K562 (cell line): ENCODE data around the gene GDAP2. TPM values are rescaled to one million over a fixed set of nuclear protein-coding genes. Genes with fewer than 3 reads are reported as not detected.
A peak's percentile ranks its signal among the peaks of the same experiment; 100 is the strongest.

Source experiments
- ATAC-seq: fragments of 200-7000 bp; cut with Tn5 transposase; 3 replicates; pipeline ENCODE4 v1.9.1; 2020; ENCODE audit warnings: moderate library complexity
- BruUV-seq: library from RNA; stranded (reverse); fragments of 400-500 nt; replicated peaks from 2 replicates; lab custom pipeline; 2021; lab: Mats Ljungman, UMichigan
- CTCF ChIA-PET: fragments of 300-600 bp; formaldehyde crosslinking; extraction: SDS; loops from one replicate; lab custom pipeline; 2021; ENCODE audit warnings: low intra/inter-chr PET ratio; lab: Yijun Ruan, JAX
- POLR2A ChIA-PET: fragments of 300-600, 350-650 bp; sonication (Branson Sonifier 250); formaldehyde crosslinking; extraction: SDS; loops from one replicate; lab custom pipeline; 2021; ENCODE audit warnings: antibody characterized with exemption, inconsistent platforms; lab: Yijun Ruan, JAX
- DNase-seq, 4 experiments: peaks; one replicate each; pipeline versions ENCODE4 v3.0.0 to v3.0.0-alpha.2; 2011 to 2018; ENCODE audit warnings: low spot score in 3 of 4, mixed read lengths in 3 of 4; ENCODE audit errors: extremely low read depth in 1 of 4
- FAIRE-seq: peaks from 2 replicates; lab custom pipeline; 2011; peaks lifted over from hg19 to GRCh38; lab: Jason Lieb, UNC
- H2AFZ ChIP-seq: 2 replicates; pipeline ENCODE4 v1.6.0; 2011; ENCODE audit warnings: low read depth, low read length, control low read depth, inconsistent platforms
- H3K27ac ChIP-seq: fragments of 200-600 bp; 3 replicates; pipeline ENCODE4 v1.8.0; 2011; ENCODE audit warnings: low read depth, mild to moderate bottlenecking, control low read depth, inconsistent platforms, low read length, moderate library complexity, mixed read lengths; ENCODE audit errors: extremely low read depth
- H3K27me3 ChIP-seq, 2 experiments: fragments of 300-600 bp in 1 of 2; 2 replicates in 1 of 2; 3 replicates in 1 of 2; pipeline versions ENCODE4 v1.6.0 to v1.8.0; 2011; ENCODE audit warnings: inconsistent platforms in 2 of 2, low read length in 2 of 2, mild to moderate bottlenecking in 1 of 2, mixed read lengths in 1 of 2, moderate library complexity in 1 of 2; ENCODE audit not compliant: control insufficient read depth in 2 of 2, insufficient read depth in 2 of 2
- H3K36me3 ChIP-seq: fragments of 300-600 bp; 3 replicates; pipeline ENCODE4 v1.8.0; 2011; ENCODE audit warnings: mild to moderate bottlenecking, low read length, inconsistent platforms; ENCODE audit not compliant: control insufficient read depth, insufficient read depth
- H3K4me1 ChIP-seq, 2 experiments: fragments of 200-600 bp in 1 of 2; replicated peaks in 1 of 2; 2 replicates in 1 of 2; 3 replicates in 1 of 2; pipeline versions ENCODE4 v1.5.1 to v1.8.0; 2011; ENCODE audit warnings: inconsistent platforms in 2 of 2, low read length in 2 of 2, mild to moderate bottlenecking in 1 of 2, mixed read lengths in 1 of 2, moderate library complexity in 1 of 2; ENCODE audit not compliant: control insufficient read depth in 2 of 2, insufficient read depth in 2 of 2
- H3K4me2 ChIP-seq: 2 replicates; pipeline ENCODE4 v1.6.1; 2011; ENCODE audit warnings: low read length, control low read depth, inconsistent platforms, mixed read lengths; ENCODE audit not compliant: insufficient read depth
- H3K4me3 ChIP-seq: fragments of 200-600 bp; sonication (generic), shearing (Covaris generic); 2 replicates; pipeline ENCODE4 v1.5.1; 2016; ENCODE audit warnings: control low read depth, inconsistent platforms
- H3K79me2 ChIP-seq: fragments of 200-600 bp; 3 replicates; pipeline ENCODE4 v1.8.0; 2011; ENCODE audit warnings: low read length, inconsistent platforms; ENCODE audit not compliant: control insufficient read depth, insufficient read depth
- H3K9ac ChIP-seq, 2 experiments: 2 replicates each; pipeline versions ENCODE4 v1.6.0 to v1.6.1; 2011; ENCODE audit warnings: low read depth in 2 of 2, low read length in 2 of 2, control low read depth in 1 of 2, inconsistent platforms in 1 of 2, mild to moderate bottlenecking in 1 of 2, mixed read lengths in 1 of 2; ENCODE audit not compliant: insufficient read depth in 1 of 2
- H3K9me1 ChIP-seq: one replicate; pipeline ENCODE4 v1.6.0; 2011; ENCODE audit warnings: inconsistent platforms, mild to moderate bottlenecking, low read length, moderate library complexity; ENCODE audit not compliant: control insufficient read depth, insufficient read depth
- H3K9me3 ChIP-seq: replicated peaks from 2 replicates; pipeline ENCODE4 v1.5.1; 2011; ENCODE audit warnings: low read depth, low read length, inconsistent platforms; ENCODE audit not compliant: control insufficient read depth, insufficient read depth
- H4K20me1 ChIP-seq: replicated peaks from 2 replicates; pipeline ENCODE4 v1.6.1; 2011; ENCODE audit warnings: low read length, inconsistent platforms, mixed read lengths; ENCODE audit not compliant: control insufficient read depth, insufficient read depth
- FOS ChIP-seq: IDR thresholded peaks from 3 replicates; pipeline ENCODE4 v1.6.1; 2011; ENCODE audit not compliant: insufficient read length; ENCODE audit errors: extremely low read depth
- MEF2A ChIP-seq: IDR thresholded peaks from 2 replicates; pipeline ENCODE4 v1.6.1; 2011; ENCODE audit warnings: low read depth, mild to moderate bottlenecking, low read length, moderate library complexity; ENCODE audit not compliant: control insufficient read depth
- PTRF ChIP-seq: fragments of 450-650 bp; IDR thresholded peaks from 2 replicates; pipeline ENCODE4 v1.6.1; 2016; ENCODE audit warnings: mild to moderate bottlenecking, missing genetic modification characterization, missing compliant biosample characterization
- SIX5 ChIP-seq, 2 experiments: IDR thresholded peaks; 2 replicates each; pipeline ENCODE4 v1.6.1; 2011; ENCODE audit warnings: low read length in 2 of 2, borderline replicate concordance in 1 of 2, low read depth in 1 of 2, mild to moderate bottlenecking in 1 of 2, moderate library complexity in 1 of 2; ENCODE audit not compliant: insufficient read depth in 1 of 2
- WGBS: fragments of 100-300 bp; shearing (Covaris generic); methylation state at CpG from one replicate; pipeline ENCODE4 v1.1.6; 2016; ENCODE audit warnings: low coverage, mixed read lengths; ENCODE audit not compliant: insufficient coverage; ENCODE audit errors: missing lambda C conversion rate; 5-methylcytosine and 5-hydroxymethylcytosine counted together
- in situ Hi-C: fragments of 300-500 bp; cut with MboI; formaldehyde crosslinking; loops from 4 replicates; pipeline ENCODE4 v1.15.0; 2018; ENCODE audit warnings: inconsistent platforms, mixed read lengths
- intact Hi-C: fragments of 100-400 bp; cut with micrococcal nuclease; formaldehyde crosslinking; loops from 2 replicates; pipeline ENCODE4 v1.14.2; 2022
- polyA plus RNA-seq, 8 experiments: library from polyadenylated mRNA; depleted of rRNA in 4 of 8; stranded (reverse) in 5 of 8; unstranded in 3 of 8; fragments of >200 nt; fragmentation: Nextera tagmentation in 2 of 8; fragmentation: Illumina TruSeq in 1 of 8; extraction: Ambion mirVana in 2 of 8; extraction: Trizol in 1 of 8; gene quantifications; 2 replicates each; pipeline versions ENCODE4 v1.2.1 to v1.2.3, GENCODE V29; 2011 to 2014; ENCODE audit warnings: inconsistent platforms in 1 of 8, missing spikeins in 1 of 8
- total RNA-seq, 7 experiments: library from RNA; depleted of rRNA in 6 of 7; stranded (reverse); fragments of >200 nt in 6 of 7; fragmentation: Illumina TruSeq in 2 of 7; extraction: Trizol in 2 of 7; gene quantifications; 2 replicates each; pipeline versions ENCODE4 v1.2.1 to v1.2.3, GENCODE V29; 2011 to 2021; ENCODE audit warnings: low replicate concordance in 1 of 7
- TF ChIP-seq, protein P1 (sequence below), 3 experiments: fragments of 200-800 bp in 1 of 3; sonication (Bioruptor generic) in 1 of 3; sonication (generic) in 1 of 3; formaldehyde crosslinking in 1 of 3; IDR thresholded peaks; 2 replicates each; pipeline versions ENCODE4 v1.6.1 to v1.8.0; 2016 to 2022; ENCODE audit warnings: mild to moderate bottlenecking in 2 of 3, missing compliant biosample characterization in 2 of 3, missing genetic modification characterization in 2 of 3, missing genetic modification reagents in 1 of 3
- TF ChIP-seq, protein P2 (sequence below), 2 experiments: fragments of 450-650 bp in 1 of 2; sonication (generic) in 1 of 2; formaldehyde crosslinking in 1 of 2; IDR thresholded peaks in 1 of 2; conservative IDR thresholded peaks in 1 of 2; 2 replicates each; pipeline versions ENCODE4 v1.6.1 to v1.8.1; 2016 to 2023; ENCODE audit warnings: mild to moderate bottlenecking in 2 of 2, moderate library complexity in 2 of 2, inconsistent platforms in 1 of 2, missing genetic modification reagents in 1 of 2
- TF ChIP-seq, protein P3 (sequence below): fragments of 250-450 bp; sonication (Bioruptor Pico); IDR thresholded peaks from 2 replicates; pipeline ENCODE4 v1.4.0; 2020

Gene GDAP2
- total and polyA plus RNA-seq, 9 of the 15 experiments (the other 6 are each of a cell fraction or from before 2014, with no cell fraction given) = 4.1 to 23.1 (median 13.2) TPM

DNA sequence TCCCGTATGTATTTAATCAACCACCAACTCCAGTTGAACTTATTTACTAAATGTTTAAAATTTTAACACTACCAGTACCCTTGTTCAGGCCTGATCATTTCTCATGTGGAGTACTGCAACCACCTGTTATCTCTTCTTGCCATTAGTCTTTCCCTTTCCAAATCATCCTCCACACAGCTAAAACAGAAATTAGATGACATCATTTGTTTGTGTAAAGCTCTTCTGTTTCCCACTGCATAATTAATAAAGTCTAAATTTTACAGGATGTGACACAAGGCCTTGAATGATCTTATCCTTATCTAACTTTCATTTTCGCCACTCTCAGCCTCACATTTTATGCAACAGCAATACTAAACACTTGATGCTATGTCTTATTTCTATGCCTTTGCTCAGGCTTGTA lies 24.4 kb downstream of the GDAP2 start:
- H3K9me1 ChIP-seq = no peaks in the 10 kb centered on the region
- POLR2A ChIA-PET = interaction anchor here (4.3 kb wide), 1 partner anchor 8 kb away, joined by 22 read pairs; no protein-coding TSS in a partner anchor
- H3K36me3 ChIP-seq = peaks cover 41% of the 10 kb centered on the region
- FAIRE-seq (no peak), ATAC-seq (no peak), DNase-seq (no peak)
- H3K27ac ChIP-seq = no peak overlapping the region
- in situ Hi-C loops = loop anchor here (10.0 kb wide), 1 partner anchor 380 kb away; no protein-coding TSS in a partner anchor
- H3K9ac ChIP-seq = no peak overlapping the region
- intact Hi-C loops = no loop called here
- no peak overlapping the region for H3K4me3 ChIP-seq
- no peaks in the 10 kb centered on the region for H3K27me3 ChIP-seq
- H3K9me3 ChIP-seq = no peaks in the 10 kb centered on the region
- H3K4me2 ChIP-seq = no peak overlapping the region
- no peaks in the 10 kb centered on the region for H3K79me2 ChIP-seq
- BruUV-seq = no TSS peak
- CTCF ChIA-PET = no interaction called here
- no peaks in the 10 kb centered on the region for H4K20me1 ChIP-seq
- TF ChIP-seq FOS (no peak), MEF2A (no peak), SIX5 (IDR thresholded peaks at IDR 0.05; ENCODE audit: borderline replicate concordance in 1 of 2, insufficient read depth in 1 of 2, low read depth in 1 of 2, low read length in 2 of 2) (no peak), PTRF (tag) (no peak)
- TF ChIP-seq, protein P1, sequence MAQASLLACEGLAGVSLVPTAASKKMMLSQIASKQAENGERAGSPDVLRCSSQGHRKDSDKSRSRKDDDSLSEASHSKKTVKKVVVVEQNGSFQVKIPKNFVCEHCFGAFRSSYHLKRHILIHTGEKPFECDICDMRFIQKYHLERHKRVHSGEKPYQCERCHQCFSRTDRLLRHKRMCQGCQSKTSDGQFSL (CRISPR knock-in tag; IDR thresholded peaks at IDR 0.05) = no peak
- TF ChIP-seq, protein P1 (tag; IDR thresholded peaks at IDR 0.05) = no peak
- TF ChIP-seq, protein P2, sequence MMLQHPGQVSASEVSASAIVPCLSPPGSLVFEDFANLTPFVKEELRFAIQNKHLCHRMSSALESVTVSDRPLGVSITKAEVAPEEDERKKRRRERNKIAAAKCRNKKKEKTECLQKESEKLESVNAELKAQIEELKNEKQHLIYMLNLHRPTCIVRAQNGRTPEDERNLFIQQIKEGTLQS (IDR thresholded peaks at IDR 0.05) = 0 out of 2 replicates have a peak, but pooled peaks have one; percentile 20
- TF ChIP-seq, protein P2 (CRISPR knock-in tag; conservative IDR thresholded peaks at IDR 0.05) = no peak
- TF ChIP-seq, protein P3, sequence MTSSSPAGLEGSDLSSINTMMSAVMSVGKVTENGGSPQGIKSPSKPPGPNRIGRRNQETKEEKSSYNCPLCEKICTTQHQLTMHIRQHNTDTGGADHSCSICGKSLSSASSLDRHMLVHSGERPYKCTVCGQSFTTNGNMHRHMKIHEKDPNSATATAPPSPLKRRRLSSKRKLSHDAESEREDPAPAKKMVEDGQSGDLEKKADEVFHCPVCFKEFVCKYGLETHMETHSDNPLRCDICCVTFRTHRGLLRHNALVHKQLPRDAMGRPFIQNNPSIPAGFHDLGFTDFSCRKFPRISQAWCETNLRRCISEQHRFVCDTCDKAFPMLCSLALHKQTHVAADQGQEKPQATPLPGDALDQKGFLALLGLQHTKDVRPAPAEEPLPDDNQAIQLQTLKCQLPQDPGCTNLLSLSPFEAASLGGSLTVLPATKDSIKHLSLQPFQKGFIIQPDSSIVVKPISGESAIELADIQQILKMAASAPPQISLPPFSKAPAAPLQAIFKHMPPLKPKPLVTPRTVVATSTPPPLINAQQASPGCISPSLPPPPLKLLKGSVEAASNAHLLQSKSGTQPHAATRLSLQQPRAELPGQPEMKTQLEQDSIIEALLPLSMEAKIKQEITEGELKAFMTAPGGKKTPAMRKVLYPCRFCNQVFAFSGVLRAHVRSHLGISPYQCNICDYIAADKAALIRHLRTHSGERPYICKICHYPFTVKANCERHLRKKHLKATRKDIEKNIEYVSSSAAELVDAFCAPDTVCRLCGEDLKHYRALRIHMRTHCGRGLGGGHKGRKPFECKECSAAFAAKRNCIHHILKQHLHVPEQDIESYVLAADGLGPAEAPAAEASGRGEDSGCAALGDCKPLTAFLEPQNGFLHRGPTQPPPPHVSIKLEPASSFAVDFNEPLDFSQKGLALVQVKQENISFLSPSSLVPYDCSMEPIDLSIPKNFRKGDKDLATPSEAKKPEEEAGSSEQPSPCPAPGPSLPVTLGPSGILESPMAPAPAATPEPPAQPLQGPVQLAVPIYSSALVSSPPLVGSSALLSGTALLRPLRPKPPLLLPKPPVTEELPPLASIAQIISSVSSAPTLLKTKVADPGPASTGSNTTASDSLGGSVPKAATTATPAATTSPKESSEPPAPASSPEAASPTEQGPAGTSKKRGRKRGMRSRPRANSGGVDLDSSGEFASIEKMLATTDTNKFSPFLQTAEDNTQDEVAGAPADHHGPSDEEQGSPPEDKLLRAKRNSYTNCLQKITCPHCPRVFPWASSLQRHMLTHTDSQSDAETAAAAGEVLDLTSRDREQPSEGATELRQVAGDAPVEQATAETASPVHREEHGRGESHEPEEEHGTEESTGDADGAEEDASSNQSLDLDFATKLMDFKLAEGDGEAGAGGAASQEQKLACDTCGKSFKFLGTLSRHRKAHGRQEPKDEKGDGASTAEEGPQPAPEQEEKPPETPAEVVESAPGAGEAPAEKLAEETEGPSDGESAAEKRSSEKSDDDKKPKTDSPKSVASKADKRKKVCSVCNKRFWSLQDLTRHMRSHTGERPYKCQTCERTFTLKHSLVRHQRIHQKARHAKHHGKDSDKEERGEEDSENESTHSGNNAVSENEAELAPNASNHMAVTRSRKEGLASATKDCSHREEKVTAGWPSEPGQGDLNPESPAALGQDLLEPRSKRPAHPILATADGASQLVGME = no peak
- H2AFZ ChIP-seq = no peak overlapping the region
- WGBS = 77% methylated on average over 2 of the region's 2 CpGs
- H3K4me1 ChIP-seq = no peaks in the 10 kb centered on the region
